Osteoblast (primary cell): ENCODE data around the gene CTNNBIP1. TPM values are rescaled to one million over a fixed set of nuclear protein-coding genes. Genes with fewer than 3 reads are reported as not detected.
A peak's percentile ranks its signal among the peaks of the same experiment; 100 is the strongest.

Experiments used
- DNase-seq: peaks from one replicate; pipeline ENCODE4 v3.0.0; 2011; ENCODE audit warnings: low spot score, mixed read lengths; ENCODE audit not compliant: insufficient read length; ENCODE audit errors: missing footprints
- H2AFZ ChIP-seq: 2 replicates; pipeline ENCODE4 v1.6.0; 2011; ENCODE audit warnings: mild to moderate bottlenecking, low read length
- H3K27ac ChIP-seq: 2 replicates; pipeline ENCODE4 v1.5.1; 2011; ENCODE audit warnings: mild to moderate bottlenecking, low read depth, low read length, moderate library complexity
- H3K27me3 ChIP-seq: 2 replicates; pipeline ENCODE4 v1.6.0; 2012; ENCODE audit warnings: mild to moderate bottlenecking, control low read depth, inconsistent platforms, low read length, moderate library complexity; ENCODE audit not compliant: insufficient read depth
- H3K36me3 ChIP-seq: 2 replicates; pipeline ENCODE4 v1.5.1; 2011; ENCODE audit warnings: mild to moderate bottlenecking, low read length, control low read depth, moderate library complexity; ENCODE audit not compliant: insufficient read depth
- H3K4me1 ChIP-seq: 2 replicates; pipeline ENCODE4 v1.5.1; 2011; ENCODE audit warnings: mild to moderate bottlenecking, low read length, control low read depth, moderate library complexity; ENCODE audit not compliant: insufficient read depth
- H3K4me2 ChIP-seq: 2 replicates; pipeline ENCODE4 v1.6.0; 2011; ENCODE audit warnings: mild to moderate bottlenecking, low read length; ENCODE audit not compliant: insufficient read depth
- H3K4me3 ChIP-seq: fragments of 200-600 bp; sonication (generic); 3 replicates; pipeline ENCODE4 v1.5.1; 2012; ENCODE audit warnings: mild to moderate bottlenecking, low read length, inconsistent platforms; ENCODE audit not compliant: insufficient read depth
- H3K79me2 ChIP-seq: 2 replicates; pipeline ENCODE4 v1.6.0; 2012; ENCODE audit warnings: mild to moderate bottlenecking, low read length, control low read depth, inconsistent platforms; ENCODE audit not compliant: insufficient read depth
- H3K9me3 ChIP-seq: 2 replicates; pipeline ENCODE4 v1.5.1; 2011; ENCODE audit warnings: low read depth, low read length, control low read depth
- H4K20me1 ChIP-seq: 2 replicates; pipeline ENCODE4 v1.6.0; 2012; ENCODE audit warnings: mild to moderate bottlenecking, low read length, control low read depth; ENCODE audit not compliant: insufficient read depth
- CTCF ChIP-seq: IDR thresholded peaks from 2 replicates; pipeline ENCODE4 v1.5.1; 2011; ENCODE audit warnings: mild to moderate bottlenecking, low read depth, low read length, moderate library complexity; ENCODE audit errors: extremely low read depth
- total RNA-seq: library from RNA; depleted of rRNA; stranded (reverse); fragments of >200 nt; gene quantifications from 2 replicates; pipeline ENCODE4 v1.2.3, GENCODE V29; 2012

CTNNBIP1 gene
- total RNA-seq, 1 donor, result 18.5 TPM

- no peak for TF ChIP-seq CTCF
- Histone ChIP-seq H3K27me3 (no peaks in the 10 kb centered on the region), H3K36me3 (no peaks in the 10 kb centered on the region), H3K4me2 (peak overlapping the region; percentile 64), H4K20me1 (no peaks in the 10 kb centered on the region), H3K4me1 (peaks cover 7% of the 10 kb centered on the region), H3K27ac (no peak overlapping the region), H2AFZ (peak overlapping the region; percentile 87), H3K9me3 (no peaks in the 10 kb centered on the region), H3K4me3 (peak overlapping the region; percentile 25), H3K79me2 (no peaks in the 10 kb centered on the region)
- peak; percentile 43 for DNase-seq
Measured at GRCh38 chr1:9835758-9836631, 74.1 kb downstream of the CTNNBIP1 start.

- no peaks in the 10 kb centered on the region for H3K9me3 ChIP-seq
- peaks cover 7% of the 10 kb centered on the region for H3K4me1 ChIP-seq
- no peak overlapping the region for H3K27ac ChIP-seq
- H3K79me2 ChIP-seq, result no peaks in the 10 kb centered on the region
- H3K4me2 ChIP-seq, result peak overlapping the region; percentile 64
- peak overlapping the region; percentile 87 for H2AFZ ChIP-seq
- peak overlapping the region; percentile 25 for H3K4me3 ChIP-seq
- H4K20me1 ChIP-seq, result no peaks in the 10 kb centered on the region
- no peaks in the 10 kb centered on the region for H3K27me3 ChIP-seq
- no peak for TF ChIP-seq CTCF
- DNase-seq, result peak; percentile 38
- no peaks in the 10 kb centered on the region for H3K36me3 ChIP-seq
Measured at GRCh38 chr1:9835404-9835757, 74.7 kb downstream of the CTNNBIP1 start.

DNA sequence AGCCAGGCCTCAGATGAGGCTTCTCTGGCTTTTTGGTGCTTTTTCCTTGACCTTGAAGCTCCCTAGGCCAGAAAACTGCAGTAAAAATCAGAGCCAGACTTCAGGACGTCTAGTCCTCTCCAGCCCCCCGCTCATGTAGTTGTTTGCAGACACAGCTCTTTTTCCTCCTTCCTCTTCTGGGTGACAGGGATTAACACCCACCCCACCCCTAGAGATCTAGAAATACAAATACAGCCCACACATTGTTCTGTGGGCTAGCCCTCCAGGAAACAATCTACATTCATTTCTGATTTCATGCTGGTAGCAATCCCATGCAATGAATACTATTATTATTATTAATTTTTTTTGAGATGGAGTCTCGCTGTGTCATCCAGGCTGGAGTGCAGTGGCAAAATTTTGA lies 76.4 kb downstream of the CTNNBIP1 start:
- Histone ChIP-seq H3K4me1 (peaks cover 7% of the 10 kb centered on the region), H3K9me3 (no peaks in the 10 kb centered on the region), H2AFZ (no peak overlapping the region), H3K27me3 (no peaks in the 10 kb centered on the region), H3K27ac (no peak overlapping the region), H3K36me3 (no peaks in the 10 kb centered on the region), H3K79me2 (no peaks in the 10 kb centered on the region), H3K4me3 (no peak overlapping the region), H4K20me1 (no peaks in the 10 kb centered on the region), H3K4me2 (no peak overlapping the region)
- TF ChIP-seq CTCF, result no peak
- DNase-seq, result peak; percentile 75

DNA sequence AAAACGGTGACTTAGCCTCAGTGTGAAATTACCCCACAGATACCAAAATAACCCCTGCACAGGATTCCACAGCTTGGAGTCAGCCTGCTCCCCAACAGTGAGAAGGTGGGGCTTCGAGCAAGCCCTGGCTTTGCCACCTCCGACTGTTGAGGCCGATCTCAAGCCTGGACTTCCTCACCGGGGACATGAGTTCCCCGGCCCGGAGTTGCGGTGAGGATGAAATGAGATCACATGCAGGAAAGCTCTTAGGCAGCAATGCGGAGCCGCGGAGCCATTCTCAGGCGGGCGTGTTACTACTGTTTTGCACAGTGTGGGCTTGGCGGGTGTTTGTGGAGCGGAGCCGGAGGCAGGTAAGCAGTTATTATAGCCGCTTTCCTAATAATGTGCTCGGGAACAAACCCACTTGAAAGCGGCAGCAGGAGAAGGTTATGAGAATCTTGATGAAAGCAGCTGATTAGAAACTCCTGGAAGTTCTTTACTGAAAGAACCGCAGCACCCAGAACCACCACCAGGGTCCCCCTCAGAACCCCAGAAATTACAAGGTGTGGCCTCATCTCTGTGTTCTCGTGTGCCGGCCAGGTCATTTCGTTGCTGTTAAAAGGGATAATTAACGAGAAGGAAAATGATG lies 82.4 kb downstream of the CTNNBIP1 start:
- peak; percentile 90 for DNase-seq
- H3K27me3 ChIP-seq, result no peaks in the 10 kb centered on the region
- no peaks in the 10 kb centered on the region for H3K36me3 ChIP-seq
- no peak overlapping the region for H3K27ac ChIP-seq
- H3K4me3 ChIP-seq, result peak overlapping the region; percentile 13
- H3K4me2 ChIP-seq, result peak overlapping the region; percentile 18
- TF ChIP-seq CTCF, result peak; percentile 37
- H3K4me1 ChIP-seq, result peaks cover 15% of the 10 kb centered on the region
- H2AFZ ChIP-seq, result peak overlapping the region; percentile 65
- H3K79me2 ChIP-seq, result peaks cover 6% of the 10 kb centered on the region
- no peaks in the 10 kb centered on the region for H3K9me3 ChIP-seq
- peaks cover 7% of the 10 kb centered on the region for H4K20me1 ChIP-seq
